ENCODE results near the gene FMNL2. TPM values are rescaled to one million over a fixed set of nuclear protein-coding genes. Genes with fewer than 3 reads are reported as not detected.
A peak's percentile ranks its signal among the peaks of the same experiment; 100 is the strongest.

The FMNL2 gene
- total RNA-seq (2013), result 3.8 TPM
- polyA plus RNA-seq (1 to 10 TPM in 1 of 3 donors, under 1 TPM in 2; 0.28 to 3.2 (median 0.71) TPM), polyA minus RNA-seq (2.1 and 2.7 TPM in 2 replicates), total RNA-seq (2.4 to 19.1 (median 12.9) reads per million in 11 experiments)

- Mint-ChIP-seq H3K9me3 (peaks cover 0 to 3% (median 0%) of the 10 kb centered on the region in 7 donors), H3K27ac (peak within 1 kb of the TSS in 2 of 7 donors; percentile 26 to 68), H3K27me3 (ENCODE audit: low read depth in 3 of 3) (peaks cover 33 to 47% (median 37%) of the 10 kb centered on the region in 3 donors), H3K4me3 (peak within 1 kb of the TSS; percentile 86 to 94), H3K4me1 (peaks cover 26% of the 10 kb centered on the region), H3K36me3 (peaks cover 3 to 6% of the 10 kb centered on the region in 2 donors)
- WGBS (ENCODE audit: insufficient coverage), result under 1% methylated on average over 85 of the region's 85 CpGs
- Histone ChIP-seq H3K27me3 (ENCODE audit: control insufficient read depth in 2 of 2, insufficient read depth in 2 of 2, low read length in 2 of 2) (peaks cover 26 to 39% of the 10 kb centered on the region in 2 donors), H2AFZ (ENCODE audit: insufficient read depth, low read depth, low read length, poor library complexity, severe bottlenecking) (peak within 1 kb of the TSS; percentile 88), H3K36me3 (replicated peaks in 1 of 2; ENCODE audit: control insufficient read depth in 1 of 2, insufficient read depth in 2 of 2, low read length in 2 of 2) (no peaks in the 10 kb centered on the region), H3K79me2 (ENCODE audit: insufficient read depth, low read length) (no peaks in the 10 kb centered on the region), H3K4me3 (replicated peaks in 1 of 3; ENCODE audit: low read depth in 2 of 3, low read length in 3 of 3) (peak within 1 kb of the TSS; percentile 53 to 88 (median 76)), H3K27ac (ENCODE audit: low read depth in 1 of 2, low read length in 2 of 2) (no peak within 1 kb of the TSS), H3K9ac (ENCODE audit: insufficient read depth, low read length, poor library complexity, severe bottlenecking) (peak within 1 kb of the TSS; percentile 60), H3K4me2 (replicated peaks; ENCODE audit: extremely low read depth, low read length, poor library complexity, severe bottlenecking) (peak within 1 kb of the TSS; percentile 96), H3K4me1 (ENCODE audit: control insufficient read depth in 1 of 2, insufficient read depth in 2 of 2, low read length in 2 of 2) (peaks cover 13 to 21% of the 10 kb centered on the region in 2 donors), H3K9me3 (replicated peaks in 1 of 2; ENCODE audit: control insufficient read depth in 1 of 2, insufficient read depth in 1 of 2, low read length in 2 of 2) (no peaks in the 10 kb centered on the region), H4K20me1 (ENCODE audit: insufficient read depth, low read length) (no peaks in the 10 kb centered on the region)
- DNase-seq, result peak; percentile 20 to 38 (median 23)
- TF ChIP-seq, protein P1, sequence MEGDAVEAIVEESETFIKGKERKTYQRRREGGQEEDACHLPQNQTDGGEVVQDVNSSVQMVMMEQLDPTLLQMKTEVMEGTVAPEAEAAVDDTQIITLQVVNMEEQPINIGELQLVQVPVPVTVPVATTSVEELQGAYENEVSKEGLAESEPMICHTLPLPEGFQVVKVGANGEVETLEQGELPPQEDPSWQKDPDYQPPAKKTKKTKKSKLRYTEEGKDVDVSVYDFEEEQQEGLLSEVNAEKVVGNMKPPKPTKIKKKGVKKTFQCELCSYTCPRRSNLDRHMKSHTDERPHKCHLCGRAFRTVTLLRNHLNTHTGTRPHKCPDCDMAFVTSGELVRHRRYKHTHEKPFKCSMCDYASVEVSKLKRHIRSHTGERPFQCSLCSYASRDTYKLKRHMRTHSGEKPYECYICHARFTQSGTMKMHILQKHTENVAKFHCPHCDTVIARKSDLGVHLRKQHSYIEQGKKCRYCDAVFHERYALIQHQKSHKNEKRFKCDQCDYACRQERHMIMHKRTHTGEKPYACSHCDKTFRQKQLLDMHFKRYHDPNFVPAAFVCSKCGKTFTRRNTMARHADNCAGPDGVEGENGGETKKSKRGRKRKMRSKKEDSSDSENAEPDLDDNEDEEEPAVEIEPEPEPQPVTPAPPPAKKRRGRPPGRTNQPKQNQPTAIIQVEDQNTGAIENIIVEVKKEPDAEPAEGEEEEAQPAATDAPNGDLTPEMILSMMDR (IDR thresholded peaks at IDR 0.05), result peak; percentile 10
- intact Hi-C loops (cut with micrococcal nuclease), result loop anchor here (10.0 kb wide), 2 partner anchors 300 to 1000 kb away; no protein-coding TSS in a partner anchor
Measured at GRCh38 chr2:152335016-152335725, at the start of gene FMNL2. TSS of gene FMNL2 (plus strand) at chr2:152335174.

GRCh38 chr2:152292991-152293390 is 42.0 kb upstream of the FMNL2 start:
- Mint-ChIP-seq H3K27ac (no peak overlapping the region), H3K36me3 (no peaks in the 10 kb centered on the region), H3K4me3 (no peak overlapping the region), H3K27me3 (ENCODE audit: low read depth in 3 of 3) (peaks cover 0 to 6% (median 2%) of the 10 kb centered on the region in 3 donors), H3K9me3 (peaks cover 0 to 4% (median 0%) of the 10 kb centered on the region in 7 donors), H3K4me1 (no peaks in the 10 kb centered on the region)
- no peaks in the 10 kb centered on the region for H4K20me1 ChIP-seq (ENCODE audit: insufficient read depth, low read length)
- no peak overlapping the region for H3K27ac ChIP-seq (ENCODE audit: low read depth in 1 of 2, low read length in 2 of 2)
- H3K27me3 ChIP-seq (ENCODE audit: control insufficient read depth in 2 of 2, insufficient read depth in 2 of 2, low read length in 2 of 2), result no peaks in the 10 kb centered on the region
- H3K4me1 ChIP-seq (ENCODE audit: control insufficient read depth in 1 of 2, insufficient read depth in 2 of 2, low read length in 2 of 2), result no peaks in the 10 kb centered on the region
- no peak for DNase-seq
- no peak overlapping the region for H3K4me2 ChIP-seq (replicated peaks; ENCODE audit: extremely low read depth, low read length, poor library complexity, severe bottlenecking)
- no peaks in the 10 kb centered on the region for H3K36me3 ChIP-seq (replicated peaks in 1 of 2; ENCODE audit: control insufficient read depth in 1 of 2, insufficient read depth in 2 of 2, low read length in 2 of 2)
- H3K9me3 ChIP-seq (replicated peaks in 1 of 2; ENCODE audit: control insufficient read depth in 1 of 2, insufficient read depth in 1 of 2, low read length in 2 of 2), result no peaks in the 10 kb centered on the region
- no peak overlapping the region for H3K9ac ChIP-seq (ENCODE audit: insufficient read depth, low read length, poor library complexity, severe bottlenecking)
- intact Hi-C loops (cut with micrococcal nuclease), result no loop called here
- no peak overlapping the region for H3K4me3 ChIP-seq (replicated peaks in 1 of 3; ENCODE audit: low read depth in 2 of 3, low read length in 3 of 3)
- TF ChIP-seq, protein P1 (IDR thresholded peaks at IDR 0.05), result no peak
- H2AFZ ChIP-seq (ENCODE audit: insufficient read depth, low read depth, low read length, poor library complexity, severe bottlenecking), result no peak overlapping the region
- H3K79me2 ChIP-seq (ENCODE audit: insufficient read depth, low read length), result no peaks in the 10 kb centered on the region
